HG03066 (cell line): ENCODE data around the gene HASPIN.
"Not testable (repeated sequence)": the region's sequence is repeated elsewhere in the genome, so short reads cannot be mapped to it uniquely, and the experiment has no call there.

ENCODE experiments used
- ATAC-seq: cut with Tn5 transposase; IDR thresholded peaks from one replicate; pipeline ENCODE4 v1.9.1; 2021; ENCODE audit warnings: low read depth; ENCODE audit not compliant: unreplicated experiment

The HASPIN gene

GRCh38 chr17:3695723-3696411, 27.8 kb upstream of the HASPIN start, which contains the start of gene P2RX5:
Gene P2RX5 (minus strand): TSS chr17:3696155. CDS start chr17:3696005, 150 bp downstream.
- ATAC-seq: no peak

- ATAC-seq: no peak
Measured at GRCh38 chr17:3697103-3697476, 26.6 kb upstream of the HASPIN start.

- no peak for ATAC-seq
Measured at GRCh38 chr17:3698139-3698538, 25.6 kb upstream of the HASPIN start.

- no peak for ATAC-seq
Measured at GRCh38 chr17:3699951-3700350, 23.8 kb upstream of the HASPIN start.

- ATAC-seq: not testable (repeated sequence)
Measured at GRCh38 chr17:3702041-3702539, 21.6 kb upstream of the HASPIN start.

- ATAC-seq: no peak
Measured at GRCh38 chr17:3704931-3705717, 18.6 kb upstream of the HASPIN start.

- ATAC-seq: not testable (repeated sequence)
Measured at GRCh38 chr17:3705718-3705984, 18.1 kb upstream of the HASPIN start.

GRCh38 chr17:3708366-3708765, 15.3 kb upstream of the HASPIN start:
- ATAC-seq: no peak

- peak; percentile 94 for ATAC-seq
Measured at GRCh38 chr17:3710951-3711383, 12.7 kb upstream of the HASPIN start.

GRCh38 chr17:3712811-3713463, 10.8 kb upstream of the HASPIN start:
- no peak for ATAC-seq

- no peak for ATAC-seq
Measured at GRCh38 chr17:3715296-3715695, 8.4 kb upstream of the HASPIN start.

GRCh38 chr17:3718201-3718600, 5.5 kb upstream of the HASPIN start:
- ATAC-seq: no peak

- ATAC-seq: no peak
Measured at GRCh38 chr17:3719265-3719664, 4.4 kb upstream of the HASPIN start.

- no peak for ATAC-seq
Measured at GRCh38 chr17:3722716-3723115, 987 bp upstream of the HASPIN start.

- ATAC-seq: no peak
Measured at GRCh38 chr17:3723188-3723555, 531 bp upstream of the HASPIN start.

GRCh38 chr17:3724378-3725077, 825 bp downstream of the HASPIN start:
- ATAC-seq: peak; percentile 11

GRCh38 chr17:3727041-3727440, 3.3 kb downstream of the HASPIN start:
- ATAC-seq: no peak

GRCh38 chr17:3728099-3728498, 4.4 kb downstream of the HASPIN start:
- ATAC-seq: not testable (repeated sequence)

GRCh38 chr17:3729881-3730280, 6.2 kb downstream of the HASPIN start:
- no peak for ATAC-seq

GRCh38 chr17:3730881-3731429, 7.3 kb downstream of the HASPIN start:
- no peak for ATAC-seq

GRCh38 chr17:3732210-3732621, 8.5 kb downstream of the HASPIN start:
- peak; percentile 73 for ATAC-seq
